GM23338 (cell line): ENCODE measurements around the gene WIPI1. TPM values are rescaled to one million over a fixed set of nuclear protein-coding genes. Genes with fewer than 3 reads are reported as not detected.

Experiments used
- ATAC-seq: fragments of 200-7000 bp; cut with Tn5 transposase; 3 replicates; pipeline ENCODE4 v1.9.1; 2020
- DNase-seq: peaks from one replicate; pipeline ENCODE4 v3.0.0-alpha.2; 2015; ENCODE audit warnings: low spot score
- H2AFZ ChIP-seq: fragments of 200-600 bp; sonication (generic); 2 replicates; pipeline ENCODE4 v1.8.0; 2016; ENCODE audit warnings: antibody characterized with exemption, mild to moderate bottlenecking, moderate library complexity
- H3F3A ChIP-seq: fragments of 200-600 bp; sonication (generic); replicated peaks from 2 replicates; pipeline ENCODE4 v1.8.0; 2017; ENCODE audit warnings: antibody characterized with exemption, mixed run types, low read depth
- H3K27ac ChIP-seq: fragments of 200-600 bp; sonication (generic); 2 replicates; pipeline ENCODE4 v1.6.1; 2016; ENCODE audit warnings: low read depth
- H3K27me3 ChIP-seq: fragments of 200-600 bp; sonication (generic); 2 replicates; pipeline ENCODE4 v1.8.0; 2016; ENCODE audit warnings: mild to moderate bottlenecking, mixed run types, moderate library complexity; ENCODE audit not compliant: insufficient read depth
- H3K36me3 ChIP-seq: fragments of 200-600 bp; sonication (generic); 2 replicates; pipeline ENCODE4 v1.8.0; 2016; ENCODE audit warnings: mild to moderate bottlenecking; ENCODE audit not compliant: insufficient read depth
- H3K4me1 ChIP-seq: fragments of 200-600 bp; sonication (generic); 2 replicates; pipeline ENCODE4 v1.8.0; 2016; ENCODE audit warnings: mild to moderate bottlenecking, moderate library complexity; ENCODE audit not compliant: insufficient read depth
- H3K4me2 ChIP-seq: fragments of 200-600 bp; sonication (generic); 2 replicates; pipeline ENCODE4 v1.7.1; 2017; ENCODE audit warnings: mixed run types
- H3K4me3 ChIP-seq: fragments of 200-600 bp; sonication (generic); 2 replicates; pipeline ENCODE4 v1.6.1; 2016; ENCODE audit warnings: mixed run types
- H3K79me2 ChIP-seq: fragments of 200-600 bp; sonication (generic); replicated peaks from 2 replicates; pipeline ENCODE4 v1.8.0; 2017; ENCODE audit warnings: mild to moderate bottlenecking; ENCODE audit not compliant: insufficient read depth
- H3K9me2 ChIP-seq: fragments of 200-600 bp; sonication (generic); 2 replicates; pipeline ENCODE4 v1.8.0; 2017; ENCODE audit not compliant: insufficient read depth
- H4K20me1 ChIP-seq: fragments of 200-600 bp; sonication (generic); replicated peaks from 2 replicates; pipeline ENCODE4 v1.8.0; 2017; ENCODE audit warnings: mild to moderate bottlenecking; ENCODE audit not compliant: insufficient read depth
- H3K27ac Mint-ChIP-seq: 2 replicates; pipeline ENCODE4 v1.8.0; 2020; ENCODE audit warnings: inconsistent platforms, mild to moderate bottlenecking, moderate library complexity, mixed read lengths
- H3K27me3 Mint-ChIP-seq: 3 replicates; pipeline ENCODE4 v1.8.0; 2022; ENCODE audit warnings: low read depth, mild to moderate bottlenecking, moderate library complexity, mixed read lengths, inconsistent platforms; ENCODE audit not compliant: insufficient read depth, poor library complexity
- H3K36me3 Mint-ChIP-seq: 3 replicates; pipeline ENCODE4 v1.8.0; 2021; ENCODE audit warnings: low read depth, mild to moderate bottlenecking, inconsistent platforms, moderate library complexity, mixed read lengths
- H3K4me1 Mint-ChIP-seq: 3 replicates; pipeline ENCODE4 v1.8.0; 2020; ENCODE audit warnings: mild to moderate bottlenecking, inconsistent platforms, mixed read lengths
- H3K4me3 Mint-ChIP-seq: 3 replicates; pipeline ENCODE4 v1.8.0; 2021; ENCODE audit warnings: moderate library complexity, mild to moderate bottlenecking, inconsistent platforms, mixed read lengths
- H3K9me3 Mint-ChIP-seq: 3 replicates; pipeline ENCODE4 v1.8.0; 2020; ENCODE audit warnings: moderate library complexity, mild to moderate bottlenecking, inconsistent platforms, mixed read lengths
- CREB1 ChIP-seq: fragments of 250-450 bp; sonication (Bioruptor Pico); IDR thresholded peaks from 2 replicates; pipeline ENCODE4 v1.5.0; 2020; ENCODE audit warnings: low read depth, mild to moderate bottlenecking, moderate library complexity
- EZH2 ChIP-seq: fragments of 200-600 bp; sonication (generic); IDR thresholded peaks from one replicate; pipeline ENCODE4 v1.8.0; 2017; ENCODE audit warnings: antibody characterized with exemption, mild to moderate bottlenecking, low read depth; ENCODE audit not compliant: unreplicated experiment
- EZH2phosphoT487 ChIP-seq: fragments of 200-600 bp; sonication (generic); IDR thresholded peaks from one replicate; pipeline ENCODE4 v1.8.1; 2018; ENCODE audit warnings: antibody characterized with exemption; ENCODE audit not compliant: unreplicated experiment
- JUNB ChIP-seq: IDR thresholded peaks from one replicate; pipeline ENCODE4 v1.6.1; 2016; ENCODE audit warnings: antibody characterized with exemption; ENCODE audit not compliant: unreplicated experiment
- NANOG ChIP-seq: IDR thresholded peaks from 2 replicates; pipeline ENCODE4 v1.6.1; 2016; ENCODE audit warnings: antibody characterized with exemption, borderline replicate concordance
- POLR2AphosphoS5 ChIP-seq: IDR thresholded peaks from 2 replicates; pipeline ENCODE4 v1.6.1; 2016; ENCODE audit warnings: antibody characterized with exemption, low read depth
- STAT1 ChIP-seq: IDR thresholded peaks from one replicate; pipeline ENCODE4 v1.6.1; 2016; ENCODE audit warnings: antibody characterized with exemption; ENCODE audit not compliant: unreplicated experiment
- ZNF114 ChIP-seq: fragments of 250-450 bp; sonication (Bioruptor Pico); IDR thresholded peaks from 2 replicates; pipeline ENCODE4 v1.5.0; 2020; ENCODE audit warnings: mild to moderate bottlenecking, moderate library complexity
- ZNF331 ChIP-seq: fragments of 250-450 bp; sonication (Bioruptor Pico); IDR thresholded peaks from 2 replicates; pipeline ENCODE4 v1.5.0; 2020; ENCODE audit warnings: low read depth, mild to moderate bottlenecking, moderate library complexity
- polyA plus RNA-seq: library from polyadenylated mRNA; unstranded; fragments of >200 nt; fragmentation: Nextera tagmentation; extraction: Ambion mirVana; gene quantifications from 2 replicates; pipeline ENCODE4 v1.2.1, GENCODE V29; 2016
- total RNA-seq: library from RNA; depleted of rRNA; stranded (reverse); fragments of >200 nt; shearing (Covaris generic); gene quantifications from 2 replicates; pipeline ENCODE4 v1.2.3, GENCODE V29; 2014
- TF ChIP-seq, protein P1 (sequence below): IDR thresholded peaks from 2 replicates; pipeline ENCODE4 v1.6.1; 2016; ENCODE audit warnings: antibody characterized with exemption
- TF ChIP-seq, protein P2 (sequence below), 2 experiments: fragments of 200-600 bp in 1 of 2; sonication (generic) in 1 of 2; conservative IDR thresholded peaks; 2 replicates each; pipeline versions ENCODE4 v1.5.1 to v1.6.1; 2016 to 2017; ENCODE audit warnings: antibody characterized with exemption in 2 of 2, low read depth in 2 of 2, mild to moderate bottlenecking in 2 of 2, moderate library complexity in 1 of 2
- TF ChIP-seq, protein P3 (sequence below): fragments of 250-450 bp; sonication (Bioruptor Pico); IDR thresholded peaks from 2 replicates; pipeline ENCODE4 v1.5.0; 2020; ENCODE audit warnings: mild to moderate bottlenecking, moderate library complexity
- TF ChIP-seq, protein P4 (sequence below): IDR thresholded peaks from one replicate; pipeline ENCODE4 v1.6.1; 2018; ENCODE audit warnings: antibody characterized with exemption; ENCODE audit not compliant: unreplicated experiment

WIPI1 gene
- total and polyA plus RNA-seq, 2 experiments from 2014 or later = 24.1 to 29.3 TPM

DNA sequence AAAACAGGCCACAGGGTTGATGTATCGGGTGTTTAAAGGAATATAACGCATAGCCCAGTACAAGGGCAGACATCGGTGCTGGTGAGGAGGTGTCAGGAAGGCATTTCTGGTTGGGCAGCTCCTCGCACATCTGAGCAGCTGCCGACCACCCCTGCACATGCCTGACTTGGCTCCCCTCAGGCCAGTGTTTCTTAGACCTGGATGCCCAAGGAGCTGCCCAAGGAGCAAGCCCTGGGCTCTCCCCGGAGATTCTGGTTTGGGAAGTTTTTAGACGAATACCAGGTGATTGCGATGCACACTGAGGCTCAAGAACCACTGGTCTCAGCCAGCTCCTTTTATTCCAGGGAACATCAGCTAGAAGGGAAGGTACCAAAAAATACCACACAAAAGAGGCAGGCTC lies 11.6 kb downstream of the WIPI1 start:
- Mint-ChIP-seq H3K4me1 (peaks cover 4% of the 10 kb centered on the region; the same call in 2 of the 3 replicates), H3K36me3 (peaks cover 13% of the 10 kb centered on the region), H3K9me3 (no peaks in the 10 kb centered on the region), H3K27ac (peak overlapping the region; percentile 63; the same call in 1 of the 2 replicates), H3K4me3 (no peak overlapping the region), H3K27me3 (peaks cover 2% of the 10 kb centered on the region)
- no peak for TF ChIP-seq EZH2
- no peak for TF ChIP-seq JUNB
- TF ChIP-seq, protein P1, sequence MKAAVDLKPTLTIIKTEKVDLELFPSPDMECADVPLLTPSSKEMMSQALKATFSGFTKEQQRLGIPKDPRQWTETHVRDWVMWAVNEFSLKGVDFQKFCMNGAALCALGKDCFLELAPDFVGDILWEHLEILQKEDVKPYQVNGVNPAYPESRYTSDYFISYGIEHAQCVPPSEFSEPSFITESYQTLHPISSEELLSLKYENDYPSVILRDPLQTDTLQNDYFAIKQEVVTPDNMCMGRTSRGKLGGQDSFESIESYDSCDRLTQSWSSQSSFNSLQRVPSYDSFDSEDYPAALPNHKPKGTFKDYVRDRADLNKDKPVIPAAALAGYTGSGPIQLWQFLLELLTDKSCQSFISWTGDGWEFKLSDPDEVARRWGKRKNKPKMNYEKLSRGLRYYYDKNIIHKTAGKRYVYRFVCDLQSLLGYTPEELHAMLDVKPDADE = no peak
- TF ChIP-seq EZH2phosphoT487 = no peak
- TF ChIP-seq, protein P2, sequence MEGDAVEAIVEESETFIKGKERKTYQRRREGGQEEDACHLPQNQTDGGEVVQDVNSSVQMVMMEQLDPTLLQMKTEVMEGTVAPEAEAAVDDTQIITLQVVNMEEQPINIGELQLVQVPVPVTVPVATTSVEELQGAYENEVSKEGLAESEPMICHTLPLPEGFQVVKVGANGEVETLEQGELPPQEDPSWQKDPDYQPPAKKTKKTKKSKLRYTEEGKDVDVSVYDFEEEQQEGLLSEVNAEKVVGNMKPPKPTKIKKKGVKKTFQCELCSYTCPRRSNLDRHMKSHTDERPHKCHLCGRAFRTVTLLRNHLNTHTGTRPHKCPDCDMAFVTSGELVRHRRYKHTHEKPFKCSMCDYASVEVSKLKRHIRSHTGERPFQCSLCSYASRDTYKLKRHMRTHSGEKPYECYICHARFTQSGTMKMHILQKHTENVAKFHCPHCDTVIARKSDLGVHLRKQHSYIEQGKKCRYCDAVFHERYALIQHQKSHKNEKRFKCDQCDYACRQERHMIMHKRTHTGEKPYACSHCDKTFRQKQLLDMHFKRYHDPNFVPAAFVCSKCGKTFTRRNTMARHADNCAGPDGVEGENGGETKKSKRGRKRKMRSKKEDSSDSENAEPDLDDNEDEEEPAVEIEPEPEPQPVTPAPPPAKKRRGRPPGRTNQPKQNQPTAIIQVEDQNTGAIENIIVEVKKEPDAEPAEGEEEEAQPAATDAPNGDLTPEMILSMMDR (conservative IDR thresholded peaks at IDR 0.05; ENCODE audit: low read depth in 2 of 2) = no peak
- no peak for TF ChIP-seq POLR2AphosphoS5
- no peak for TF ChIP-seq CREB1 (CRISPR knock-in tag)
- no peak for TF ChIP-seq ZNF114 (CRISPR knock-in tag)
- no peak for TF ChIP-seq NANOG
- TF ChIP-seq, protein P3, sequence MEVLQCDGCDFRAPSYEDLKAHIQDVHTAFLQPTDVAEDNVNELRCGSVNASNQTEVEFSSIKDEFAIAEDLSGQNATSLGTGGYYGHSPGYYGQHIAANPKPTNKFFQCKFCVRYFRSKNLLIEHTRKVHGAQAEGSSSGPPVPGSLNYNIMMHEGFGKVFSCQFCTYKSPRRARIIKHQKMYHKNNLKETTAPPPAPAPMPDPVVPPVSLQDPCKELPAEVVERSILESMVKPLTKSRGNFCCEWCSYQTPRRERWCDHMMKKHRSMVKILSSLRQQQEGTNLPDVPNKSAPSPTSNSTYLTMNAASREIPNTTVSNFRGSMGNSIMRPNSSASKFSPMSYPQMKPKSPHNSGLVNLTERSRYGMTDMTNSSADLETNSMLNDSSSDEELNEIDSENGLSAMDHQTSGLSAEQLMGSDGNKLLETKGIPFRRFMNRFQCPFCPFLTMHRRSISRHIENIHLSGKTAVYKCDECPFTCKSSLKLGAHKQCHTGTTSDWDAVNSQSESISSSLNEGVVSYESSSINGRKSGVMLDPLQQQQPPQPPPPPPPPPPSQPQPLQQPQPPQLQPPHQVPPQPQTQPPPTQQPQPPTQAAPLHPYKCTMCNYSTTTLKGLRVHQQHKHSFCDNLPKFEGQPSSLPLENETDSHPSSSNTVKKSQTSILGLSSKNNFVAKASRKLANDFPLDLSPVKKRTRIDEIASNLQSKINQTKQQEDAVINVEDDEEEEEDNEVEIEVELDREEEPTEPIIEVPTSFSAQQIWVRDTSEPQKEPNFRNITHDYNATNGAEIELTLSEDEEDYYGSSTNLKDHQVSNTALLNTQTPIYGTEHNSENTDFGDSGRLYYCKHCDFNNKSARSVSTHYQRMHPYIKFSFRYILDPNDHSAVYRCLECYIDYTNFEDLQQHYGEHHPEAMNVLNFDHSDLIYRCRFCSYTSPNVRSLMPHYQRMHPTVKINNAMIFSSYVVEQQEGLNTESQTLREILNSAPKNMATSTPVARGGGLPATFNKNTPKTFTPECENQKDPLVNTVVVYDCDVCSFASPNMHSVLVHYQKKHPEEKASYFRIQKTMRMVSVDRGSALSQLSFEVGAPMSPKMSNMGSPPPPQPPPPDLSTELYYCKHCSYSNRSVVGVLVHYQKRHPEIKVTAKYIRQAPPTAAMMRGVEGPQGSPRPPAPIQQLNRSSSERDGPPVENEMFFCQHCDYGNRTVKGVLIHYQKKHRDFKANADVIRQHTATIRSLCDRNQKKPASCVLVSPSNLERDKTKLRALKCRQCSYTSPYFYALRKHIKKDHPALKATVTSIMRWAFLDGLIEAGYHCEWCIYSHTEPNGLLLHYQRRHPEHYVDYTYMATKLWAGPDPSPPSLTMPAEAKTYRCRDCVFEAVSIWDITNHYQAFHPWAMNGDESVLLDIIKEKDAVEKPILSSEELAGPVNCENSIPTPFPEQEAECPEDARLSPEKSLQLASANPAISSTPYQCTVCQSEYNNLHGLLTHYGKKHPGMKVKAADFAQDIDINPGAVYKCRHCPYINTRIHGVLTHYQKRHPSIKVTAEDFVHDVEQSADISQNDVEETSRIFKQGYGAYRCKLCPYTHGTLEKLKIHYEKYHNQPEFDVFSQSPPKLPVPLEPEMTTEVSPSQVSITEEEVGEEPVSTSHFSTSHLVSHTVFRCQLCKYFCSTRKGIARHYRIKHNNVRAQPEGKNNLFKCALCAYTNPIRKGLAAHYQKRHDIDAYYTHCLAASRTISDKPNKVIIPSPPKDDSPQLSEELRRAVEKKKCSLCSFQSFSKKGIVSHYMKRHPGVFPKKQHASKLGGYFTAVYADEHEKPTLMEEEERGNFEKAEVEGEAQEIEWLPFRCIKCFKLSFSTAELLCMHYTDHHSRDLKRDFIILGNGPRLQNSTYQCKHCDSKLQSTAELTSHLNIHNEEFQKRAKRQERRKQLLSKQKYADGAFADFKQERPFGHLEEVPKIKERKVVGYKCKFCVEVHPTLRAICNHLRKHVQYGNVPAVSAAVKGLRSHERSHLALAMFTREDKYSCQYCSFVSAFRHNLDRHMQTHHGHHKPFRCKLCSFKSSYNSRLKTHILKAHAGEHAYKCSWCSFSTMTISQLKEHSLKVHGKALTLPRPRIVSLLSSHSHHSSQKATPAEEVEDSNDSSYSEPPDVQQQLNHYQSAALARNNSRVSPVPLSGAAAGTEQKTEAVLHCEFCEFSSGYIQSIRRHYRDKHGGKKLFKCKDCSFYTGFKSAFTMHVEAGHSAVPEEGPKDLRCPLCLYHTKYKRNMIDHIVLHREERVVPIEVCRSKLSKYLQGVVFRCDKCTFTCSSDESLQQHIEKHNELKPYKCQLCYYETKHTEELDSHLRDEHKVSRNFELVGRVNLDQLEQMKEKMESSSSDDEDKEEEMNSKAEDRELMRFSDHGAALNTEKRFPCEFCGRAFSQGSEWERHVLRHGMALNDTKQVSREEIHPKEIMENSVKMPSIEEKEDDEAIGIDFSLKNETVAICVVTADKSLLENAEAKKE (CRISPR knock-in tag) = no peak
- TF ChIP-seq, protein P4, sequence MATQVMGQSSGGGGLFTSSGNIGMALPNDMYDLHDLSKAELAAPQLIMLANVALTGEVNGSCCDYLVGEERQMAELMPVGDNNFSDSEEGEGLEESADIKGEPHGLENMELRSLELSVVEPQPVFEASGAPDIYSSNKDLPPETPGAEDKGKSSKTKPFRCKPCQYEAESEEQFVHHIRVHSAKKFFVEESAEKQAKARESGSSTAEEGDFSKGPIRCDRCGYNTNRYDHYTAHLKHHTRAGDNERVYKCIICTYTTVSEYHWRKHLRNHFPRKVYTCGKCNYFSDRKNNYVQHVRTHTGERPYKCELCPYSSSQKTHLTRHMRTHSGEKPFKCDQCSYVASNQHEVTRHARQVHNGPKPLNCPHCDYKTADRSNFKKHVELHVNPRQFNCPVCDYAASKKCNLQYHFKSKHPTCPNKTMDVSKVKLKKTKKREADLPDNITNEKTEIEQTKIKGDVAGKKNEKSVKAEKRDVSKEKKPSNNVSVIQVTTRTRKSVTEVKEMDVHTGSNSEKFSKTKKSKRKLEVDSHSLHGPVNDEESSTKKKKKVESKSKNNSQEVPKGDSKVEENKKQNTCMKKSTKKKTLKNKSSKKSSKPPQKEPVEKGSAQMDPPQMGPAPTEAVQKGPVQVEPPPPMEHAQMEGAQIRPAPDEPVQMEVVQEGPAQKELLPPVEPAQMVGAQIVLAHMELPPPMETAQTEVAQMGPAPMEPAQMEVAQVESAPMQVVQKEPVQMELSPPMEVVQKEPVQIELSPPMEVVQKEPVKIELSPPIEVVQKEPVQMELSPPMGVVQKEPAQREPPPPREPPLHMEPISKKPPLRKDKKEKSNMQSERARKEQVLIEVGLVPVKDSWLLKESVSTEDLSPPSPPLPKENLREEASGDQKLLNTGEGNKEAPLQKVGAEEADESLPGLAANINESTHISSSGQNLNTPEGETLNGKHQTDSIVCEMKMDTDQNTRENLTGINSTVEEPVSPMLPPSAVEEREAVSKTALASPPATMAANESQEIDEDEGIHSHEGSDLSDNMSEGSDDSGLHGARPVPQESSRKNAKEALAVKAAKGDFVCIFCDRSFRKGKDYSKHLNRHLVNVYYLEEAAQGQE = no peak
- TF ChIP-seq STAT1 = no peak
- no peak for TF ChIP-seq ZNF331
- H3K4me1 ChIP-seq = no peaks in the 10 kb centered on the region
- H3K4me3 ChIP-seq = no peak overlapping the region
- ATAC-seq (no peak), DNase-seq (no peak)
- no peaks in the 10 kb centered on the region for H3K27me3 ChIP-seq
- no peak overlapping the region for H2AFZ ChIP-seq
- H3F3A ChIP-seq = no peaks in the 10 kb centered on the region
- H3K4me2 ChIP-seq = no peak overlapping the region
- H3K9me2 ChIP-seq = no peaks in the 10 kb centered on the region
- no peaks in the 10 kb centered on the region for H4K20me1 ChIP-seq
- no peaks in the 10 kb centered on the region for H3K79me2 ChIP-seq
- no peaks in the 10 kb centered on the region for H3K36me3 ChIP-seq
- no peak overlapping the region for H3K27ac ChIP-seq
